SU-DHL-6 (cell line): Measurements from ENCODE around the gene NEK11.

Source experiments
- H2AFZ ChIP-seq: fragments of 200-600 bp; sonication (generic); 2 replicates; pipeline ENCODE4 v1.6.1; 2014; ENCODE audit warnings: low read depth, mild to moderate bottlenecking, moderate library complexity, mixed read lengths, antibody characterized with exemption, low read length; ENCODE audit not compliant: severe bottlenecking
- H3F3A ChIP-seq: fragments of 200-600 bp; shearing (Covaris generic); 2 replicates; pipeline ENCODE4 v1.6.0; 2016; ENCODE audit warnings: antibody characterized with exemption, mild to moderate bottlenecking; ENCODE audit not compliant: insufficient read depth
- H3K27ac ChIP-seq: fragments of 200-600 bp; sonication (generic); 2 replicates; pipeline ENCODE4 v1.5.1; 2016; ENCODE audit warnings: low read depth, mild to moderate bottlenecking, low read length, moderate library complexity, mixed read lengths
- H3K27me3 ChIP-seq: fragments of 200-600 bp; sonication (generic), shearing (Covaris generic); 2 replicates; pipeline ENCODE4 v1.6.0; 2014; ENCODE audit warnings: mild to moderate bottlenecking, low read length
- H3K36me3 ChIP-seq: fragments of 200-600 bp; sonication (generic); 2 replicates; pipeline ENCODE4 v1.6.1; 2014; ENCODE audit warnings: mild to moderate bottlenecking, low read length, mixed read lengths
- H3K4me2 ChIP-seq: fragments of 300-600, 200-600 bp; shearing (Covaris generic), sonication (generic); 2 replicates; pipeline ENCODE4 v1.6.0; 2014; ENCODE audit warnings: low read length, low read depth, mild to moderate bottlenecking; ENCODE audit not compliant: poor library complexity, severe bottlenecking
- H3K4me3 ChIP-seq: fragments of 200-600 bp; sonication (generic); 2 replicates; pipeline ENCODE4 v1.5.1; 2014; ENCODE audit warnings: antibody characterized with exemption, low read length, mild to moderate bottlenecking, mixed read lengths; ENCODE audit not compliant: insufficient read depth, poor library complexity, severe bottlenecking
- H3K79me2 ChIP-seq: fragments of 200-600 bp; sonication (generic); 2 replicates; pipeline ENCODE4 v1.6.1; 2014; ENCODE audit warnings: mild to moderate bottlenecking, low read length, moderate library complexity; ENCODE audit not compliant: insufficient read depth
- H3K9ac ChIP-seq: fragments of 200-600 bp; sonication (generic); 2 replicates; pipeline ENCODE4 v1.7.0; 2014; ENCODE audit warnings: mild to moderate bottlenecking, low read length
- H3K9me2 ChIP-seq: fragments of 200-600 bp; sonication (generic); replicated peaks from 2 replicates; pipeline ENCODE4 v1.6.1; 2014; ENCODE audit warnings: low read length; ENCODE audit not compliant: insufficient read depth
- H3K9me3 ChIP-seq: fragments of 200-600 bp; sonication (generic); 2 replicates; pipeline ENCODE4 v1.6.1; 2014; ENCODE audit warnings: low read length, mixed read lengths; ENCODE audit not compliant: insufficient read depth
- H4K20me1 ChIP-seq: fragments of 200-600 bp; sonication (generic); 2 replicates; pipeline ENCODE4 v1.6.1; 2014; ENCODE audit warnings: low read depth, mild to moderate bottlenecking, antibody characterized with exemption, low read length, moderate library complexity, mixed read lengths
- EZH2phosphoT487 ChIP-seq: fragments of 200-600 bp; sonication (generic), shearing (Covaris generic); conservative IDR thresholded peaks from 2 replicates; pipeline ENCODE4 v1.6.1; 2018; ENCODE audit warnings: mild to moderate bottlenecking, antibody characterized with exemption, low read length, moderate library complexity, mixed read lengths
- TF ChIP-seq, protein P1 (sequence below): fragments of 200-600 bp; sonication (generic); IDR thresholded peaks from one replicate; pipeline ENCODE4 v1.5.1; 2017; ENCODE audit warnings: antibody characterized with exemption, mild to moderate bottlenecking, low read length, moderate library complexity; ENCODE audit not compliant: insufficient read depth, poor library complexity, severe bottlenecking

The NEK11 gene

DNA sequence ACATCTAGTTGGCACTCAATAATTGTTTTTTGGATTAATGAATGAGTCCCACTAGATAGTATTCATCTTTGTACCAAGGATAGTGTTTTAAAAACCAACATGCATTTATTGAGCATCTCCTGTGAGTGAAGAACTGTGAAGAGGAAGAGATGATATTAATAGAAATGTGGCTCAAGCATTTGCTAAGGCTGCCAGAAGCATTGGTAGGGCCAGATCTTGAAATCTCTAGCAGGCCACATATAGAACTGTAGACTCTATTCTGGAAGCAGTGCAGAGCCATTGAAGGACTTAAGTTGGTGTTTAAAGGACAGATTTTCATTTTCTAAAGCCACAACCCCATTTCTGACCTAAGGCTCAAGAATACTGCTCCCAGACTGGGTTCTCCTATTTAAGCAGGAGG, 99.0 kb downstream of the NEK11 start:
- Histone ChIP-seq H3K27ac (no peak overlapping the region), H2AFZ (no peak overlapping the region), H3K79me2 (no peaks in the 10 kb centered on the region), H3K27me3 (no peaks in the 10 kb centered on the region), H3F3A (no peaks in the 10 kb centered on the region), H3K9me3 (no peaks in the 10 kb centered on the region), H3K9ac (no peak overlapping the region), H3K4me3 (no peak overlapping the region), H3K9me2 (no peaks in the 10 kb centered on the region), H3K36me3 (no peaks in the 10 kb centered on the region), H4K20me1 (no peaks in the 10 kb centered on the region), H3K4me2 (no peak overlapping the region)
- no peak for TF ChIP-seq EZH2phosphoT487
- TF ChIP-seq, protein P1, sequence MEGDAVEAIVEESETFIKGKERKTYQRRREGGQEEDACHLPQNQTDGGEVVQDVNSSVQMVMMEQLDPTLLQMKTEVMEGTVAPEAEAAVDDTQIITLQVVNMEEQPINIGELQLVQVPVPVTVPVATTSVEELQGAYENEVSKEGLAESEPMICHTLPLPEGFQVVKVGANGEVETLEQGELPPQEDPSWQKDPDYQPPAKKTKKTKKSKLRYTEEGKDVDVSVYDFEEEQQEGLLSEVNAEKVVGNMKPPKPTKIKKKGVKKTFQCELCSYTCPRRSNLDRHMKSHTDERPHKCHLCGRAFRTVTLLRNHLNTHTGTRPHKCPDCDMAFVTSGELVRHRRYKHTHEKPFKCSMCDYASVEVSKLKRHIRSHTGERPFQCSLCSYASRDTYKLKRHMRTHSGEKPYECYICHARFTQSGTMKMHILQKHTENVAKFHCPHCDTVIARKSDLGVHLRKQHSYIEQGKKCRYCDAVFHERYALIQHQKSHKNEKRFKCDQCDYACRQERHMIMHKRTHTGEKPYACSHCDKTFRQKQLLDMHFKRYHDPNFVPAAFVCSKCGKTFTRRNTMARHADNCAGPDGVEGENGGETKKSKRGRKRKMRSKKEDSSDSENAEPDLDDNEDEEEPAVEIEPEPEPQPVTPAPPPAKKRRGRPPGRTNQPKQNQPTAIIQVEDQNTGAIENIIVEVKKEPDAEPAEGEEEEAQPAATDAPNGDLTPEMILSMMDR, result no peak

DNA sequence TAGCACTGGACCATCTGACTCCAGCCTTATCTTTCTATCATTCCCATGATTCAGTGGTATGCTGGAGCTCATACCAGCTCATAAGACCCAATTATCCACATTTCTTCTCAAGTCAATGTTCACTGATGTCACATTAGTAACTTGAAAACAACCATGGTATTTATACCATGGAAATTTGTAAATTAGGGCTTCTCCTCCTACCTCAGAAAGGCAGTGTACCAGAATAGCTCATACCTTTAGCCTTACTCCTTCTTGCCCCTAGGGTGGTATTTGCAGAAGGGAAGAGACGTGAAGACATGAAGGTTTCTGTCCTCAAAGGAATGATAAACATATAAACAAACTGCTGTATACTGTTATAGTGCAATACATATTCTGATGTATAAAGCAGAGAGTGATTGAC, 114.2 kb downstream of the NEK11 start:
- Histone ChIP-seq H3K4me2 (no peak overlapping the region), H3K9me3 (no peaks in the 10 kb centered on the region), H3K36me3 (no peaks in the 10 kb centered on the region), H3K9me2 (no peaks in the 10 kb centered on the region), H2AFZ (no peak overlapping the region), H3F3A (no peaks in the 10 kb centered on the region), H3K27me3 (no peaks in the 10 kb centered on the region), H4K20me1 (no peaks in the 10 kb centered on the region), H3K27ac (no peak overlapping the region), H3K9ac (no peak overlapping the region), H3K4me3 (no peak overlapping the region), H3K79me2 (no peaks in the 10 kb centered on the region)
- TF ChIP-seq, protein P1, result no peak
- TF ChIP-seq EZH2phosphoT487, result no peak

DNA sequence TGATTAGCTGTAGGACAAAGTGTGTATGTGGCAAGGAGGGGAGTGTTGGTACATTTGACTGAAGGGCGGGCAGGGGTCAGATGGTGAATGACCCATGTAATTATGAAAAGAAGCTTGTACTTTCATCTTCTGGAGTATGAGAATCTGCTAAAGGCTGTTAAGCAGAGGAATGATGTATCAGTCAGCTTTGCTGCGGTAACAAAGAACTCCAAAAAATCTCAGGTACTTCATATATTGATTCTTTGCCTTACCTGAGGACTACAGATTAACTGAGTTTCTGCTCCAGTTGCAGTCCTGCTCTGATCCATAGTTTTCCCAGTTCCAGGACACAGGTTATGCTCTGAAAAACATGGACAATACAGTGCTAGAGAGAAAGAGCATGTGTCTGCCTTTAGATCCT, 115.1 kb downstream of the NEK11 start:
- H3K79me2 ChIP-seq, result no peaks in the 10 kb centered on the region
- no peak overlapping the region for H2AFZ ChIP-seq
- no peak overlapping the region for H3K4me2 ChIP-seq
- H4K20me1 ChIP-seq, result no peaks in the 10 kb centered on the region
- H3K9ac ChIP-seq, result no peak overlapping the region
- no peak for TF ChIP-seq EZH2phosphoT487
- TF ChIP-seq, protein P1, result no peak
- no peaks in the 10 kb centered on the region for H3K36me3 ChIP-seq
- no peak overlapping the region for H3K4me3 ChIP-seq
- no peaks in the 10 kb centered on the region for H3F3A ChIP-seq
- H3K9me2 ChIP-seq, result no peaks in the 10 kb centered on the region
- no peaks in the 10 kb centered on the region for H3K27me3 ChIP-seq
- no peaks in the 10 kb centered on the region for H3K9me3 ChIP-seq
- H3K27ac ChIP-seq, result no peak overlapping the region

DNA sequence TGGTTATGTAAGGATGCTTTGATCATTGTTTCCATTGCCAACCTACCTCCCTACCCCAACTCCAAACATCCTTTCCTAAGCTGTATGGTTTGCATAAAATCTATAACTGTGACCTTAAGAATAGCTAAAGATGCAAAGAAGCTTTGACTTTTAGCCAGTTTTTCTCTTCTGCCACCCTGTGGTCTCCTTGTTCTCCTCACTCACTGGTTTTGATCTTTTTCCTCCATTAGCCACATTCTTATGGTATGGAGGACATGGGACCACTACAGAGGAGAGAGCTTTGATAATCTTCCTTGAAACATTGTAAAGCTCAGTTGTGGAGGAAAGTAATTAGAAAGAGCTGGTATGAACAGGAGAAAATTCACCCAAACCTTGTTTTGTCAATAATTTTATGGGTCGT, 115.9 kb downstream of the NEK11 start:
- TF ChIP-seq, protein P1, result no peak
- TF ChIP-seq EZH2phosphoT487, result no peak
- Histone ChIP-seq H3K4me2 (no peak overlapping the region), H3F3A (no peaks in the 10 kb centered on the region), H4K20me1 (no peaks in the 10 kb centered on the region), H3K9me2 (no peaks in the 10 kb centered on the region), H3K9me3 (no peaks in the 10 kb centered on the region), H2AFZ (no peak overlapping the region), H3K27me3 (no peaks in the 10 kb centered on the region), H3K27ac (no peak overlapping the region), H3K36me3 (no peaks in the 10 kb centered on the region), H3K79me2 (no peaks in the 10 kb centered on the region), H3K9ac (no peak overlapping the region), H3K4me3 (no peak overlapping the region)
